Gastrocnemius medialis (tissue), 4 donors: Measurements from ENCODE around the gene GPR137. TPM values are rescaled to one million over a fixed set of nuclear protein-coding genes. Genes with fewer than 3 reads are reported as not detected.

Experiments
- ATAC-seq, 2 donors: fragments of 150-250 bp; one replicate each; pipeline ENCODE4 v1.9.1; 2016
- DNase-seq, 2 donors: peaks; one replicate each; pipeline ENCODE4 v3.0.0-alpha.2; 2019
- H3K27ac ChIP-seq, 4 donors: fragments of 200-600 bp; sonication (generic); 1 replicate in 1 of 4; 2 replicates in 3 of 4; pipeline ENCODE4 v1.5.1; 2016 to 2018; ENCODE audit warnings: mild to moderate bottlenecking in 2 of 4, moderate library complexity in 1 of 4
- H3K27me3 ChIP-seq, 3 donors: fragments of 200-600 bp; sonication (generic) in 2 of 3; 1 replicate in 1 of 3; 2 replicates in 2 of 3; pipeline versions ENCODE4 v1.5.1 to v1.6.0; 2016 to 2019; ENCODE audit warnings: mild to moderate bottlenecking in 1 of 3, moderate library complexity in 1 of 3
- H3K36me3 ChIP-seq, 2 donors: fragments of 200-600 bp; sonication (generic) in 1 of 2; one replicate each; pipeline ENCODE4 v1.5.1; 2017 to 2018
- H3K4me1 ChIP-seq, 2 donors: fragments of 200-600 bp; sonication (generic) in 1 of 2; one replicate each; pipeline ENCODE4 v1.5.1; 2016 to 2017; ENCODE audit warnings: mild to moderate bottlenecking in 2 of 2
- H3K4me3 ChIP-seq, 4 donors: fragments of 200-600 bp; sonication (generic) in 3 of 4; 1 replicate in 1 of 4; 2 replicates in 3 of 4; pipeline ENCODE4 v1.5.1; 2016 to 2019; ENCODE audit warnings: mild to moderate bottlenecking in 2 of 4
- H3K9me3 ChIP-seq, 3 donors: fragments of 200-600 bp; sonication (generic) in 2 of 3; 1 replicate in 1 of 3; 2 replicates in 2 of 3; pipeline ENCODE4 v1.5.1; 2016 to 2019
- POLR2A ChIP-seq, 2 donors: fragments of 450-650 bp; IDR thresholded peaks; one replicate each; pipeline ENCODE4 v1.6.1; 2017; ENCODE audit warnings: antibody characterized with exemption in 2 of 2, mild to moderate bottlenecking in 2 of 2, moderate library complexity in 2 of 2
- in situ Hi-C, 4 donors: fragments of 200-750 bp; cut with MboI; loops; one replicate each; pipeline versions ENCODE4 v1.15.0 to v1.8.0; 2017; ENCODE audit warnings: low sequenced_read_pairs in 4 of 4
- intact Hi-C: fragments of 100-400 bp; cut with DNase I; formaldehyde crosslinking; loops from one replicate; pipeline ENCODE4 v1.15.1; 2023; ENCODE audit warnings: low total_unique reads
- total RNA-seq, 4 donors: library from RNA; depleted of rRNA; stranded (reverse); fragments of >200 nt; gene quantifications; one replicate each; pipeline versions ENCODE4 v1.1.0 to v1.2.3, GENCODE V29; 2016
- TF ChIP-seq, protein P1 (sequence below), 5 experiments: fragments of 450-650 bp in 3 of 5; fragments of 200-600 bp in 2 of 5; sonication (generic) in 2 of 5; IDR thresholded peaks in 4 of 5; conservative IDR thresholded peaks in 1 of 5; 1 replicate in 4 of 5; 2 replicates in 1 of 5; pipeline ENCODE4 v1.5.1; 2016 to 2019; ENCODE audit warnings: antibody characterized with exemption in 5 of 5, mild to moderate bottlenecking in 3 of 5, moderate library complexity in 3 of 5

The GPR137 gene
- total RNA-seq, 4 donors from 2014 or later = 13.8 to 28.9 (median 20.4) TPM

DNA sequence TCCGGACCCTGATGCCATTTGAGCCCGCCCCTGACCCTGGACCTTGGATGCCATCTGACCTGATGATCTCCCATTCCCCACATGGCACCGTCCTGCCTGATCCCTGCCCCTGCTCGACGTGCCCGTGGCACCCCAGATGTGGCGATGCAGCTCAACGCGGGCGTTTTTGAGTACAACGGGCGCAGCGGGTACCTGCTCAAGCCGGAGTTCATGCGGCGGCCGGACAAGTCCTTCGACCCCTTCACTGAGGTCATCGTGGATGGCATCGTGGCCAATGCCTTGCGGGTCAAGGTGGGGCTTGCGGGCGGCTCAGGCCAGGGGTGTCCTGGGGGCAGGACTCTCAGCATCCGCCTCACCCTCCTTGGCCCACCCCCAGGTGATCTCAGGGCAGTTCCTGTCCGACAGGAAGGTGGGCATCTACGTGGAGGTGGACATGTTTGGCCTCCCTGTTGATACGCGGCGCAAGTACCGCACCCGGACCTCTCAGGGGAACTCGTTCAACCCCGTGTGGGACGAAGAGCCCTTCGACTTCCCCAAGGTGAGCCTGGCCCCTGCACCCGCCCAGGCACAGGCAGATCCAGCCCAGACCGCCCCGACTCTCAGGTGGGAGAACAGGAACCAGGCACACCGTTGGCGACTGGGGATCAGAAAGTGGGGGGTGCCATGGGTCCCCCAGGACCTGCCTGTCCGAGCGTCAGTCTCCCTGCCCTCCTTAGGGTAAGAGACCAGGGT lies 23.2 kb upstream of the GPR137 start:
- DNase-seq = no peak
- Histone ChIP-seq H3K4me3 (no peak overlapping the region), H3K27me3 (no peaks in the 10 kb centered on the region), H3K4me1 (no peaks in the 10 kb centered on the region), H3K9me3 (no peaks in the 10 kb centered on the region), H3K27ac (no peak overlapping the region), H3K36me3 (peaks cover 0 to 41% of the 10 kb centered on the region in 2 donors)
- TF ChIP-seq, protein P1, sequence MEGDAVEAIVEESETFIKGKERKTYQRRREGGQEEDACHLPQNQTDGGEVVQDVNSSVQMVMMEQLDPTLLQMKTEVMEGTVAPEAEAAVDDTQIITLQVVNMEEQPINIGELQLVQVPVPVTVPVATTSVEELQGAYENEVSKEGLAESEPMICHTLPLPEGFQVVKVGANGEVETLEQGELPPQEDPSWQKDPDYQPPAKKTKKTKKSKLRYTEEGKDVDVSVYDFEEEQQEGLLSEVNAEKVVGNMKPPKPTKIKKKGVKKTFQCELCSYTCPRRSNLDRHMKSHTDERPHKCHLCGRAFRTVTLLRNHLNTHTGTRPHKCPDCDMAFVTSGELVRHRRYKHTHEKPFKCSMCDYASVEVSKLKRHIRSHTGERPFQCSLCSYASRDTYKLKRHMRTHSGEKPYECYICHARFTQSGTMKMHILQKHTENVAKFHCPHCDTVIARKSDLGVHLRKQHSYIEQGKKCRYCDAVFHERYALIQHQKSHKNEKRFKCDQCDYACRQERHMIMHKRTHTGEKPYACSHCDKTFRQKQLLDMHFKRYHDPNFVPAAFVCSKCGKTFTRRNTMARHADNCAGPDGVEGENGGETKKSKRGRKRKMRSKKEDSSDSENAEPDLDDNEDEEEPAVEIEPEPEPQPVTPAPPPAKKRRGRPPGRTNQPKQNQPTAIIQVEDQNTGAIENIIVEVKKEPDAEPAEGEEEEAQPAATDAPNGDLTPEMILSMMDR (IDR thresholded peaks at IDR 0.05 in 4 of 5, conservative IDR thresholded peaks at IDR 0.05 in 1 of 5) = no peak
- TF ChIP-seq POLR2A (IDR thresholded peaks at IDR 0.05) = no peak
- intact Hi-C loops (no loop called here), in situ Hi-C loops (no loop called here)
- no peak for ATAC-seq

DNA sequence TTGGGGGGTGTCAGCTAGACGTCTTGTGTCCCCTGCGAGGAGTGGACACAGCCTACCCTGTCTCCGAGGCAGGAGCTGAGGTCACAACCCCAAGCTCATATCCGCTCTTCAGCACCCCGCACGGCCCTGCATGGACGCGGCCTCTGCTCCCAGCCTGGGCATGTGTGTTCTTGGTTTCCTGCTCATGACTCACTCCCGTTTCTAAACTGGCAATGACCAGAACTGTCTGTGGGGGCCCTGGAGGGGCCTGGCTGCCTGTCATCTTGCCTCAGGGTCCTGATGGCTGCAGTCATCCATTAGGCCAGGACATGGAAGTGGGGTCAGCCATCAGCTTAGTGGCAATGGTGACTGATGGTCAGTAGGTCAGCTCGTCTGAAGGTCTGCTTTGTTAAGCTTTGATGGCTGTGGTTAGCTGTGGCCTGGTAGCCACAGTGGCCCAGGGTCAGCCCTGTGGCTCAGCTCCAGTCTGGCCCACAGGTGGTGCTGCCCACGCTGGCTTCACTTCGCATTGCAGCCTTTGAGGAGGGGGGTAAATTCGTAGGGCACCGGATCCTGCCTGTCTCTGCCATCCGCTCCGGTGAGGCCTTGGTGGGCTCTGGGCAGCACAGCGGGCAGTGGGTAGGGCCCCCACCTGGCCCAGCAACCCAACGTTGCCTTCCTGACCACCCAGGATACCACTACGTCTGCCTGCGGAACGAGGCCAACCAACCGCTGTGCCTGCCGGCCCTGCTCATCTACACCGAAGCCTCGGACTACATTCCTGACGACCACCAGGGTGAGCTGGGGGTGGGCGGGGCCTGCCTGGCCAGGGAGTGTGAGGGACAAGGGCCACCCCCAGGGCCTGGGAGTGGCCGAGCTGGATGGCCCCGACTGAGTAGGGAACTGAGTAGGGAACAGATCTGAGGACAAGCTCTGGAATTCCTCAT lies 22.4 kb upstream of the GPR137 start:
- in situ Hi-C loops (no loop called here), intact Hi-C loops (no loop called here)
- peaks cover 0 to 37% of the 10 kb centered on the region in 2 donors for H3K36me3 ChIP-seq
- no peaks in the 10 kb centered on the region for H3K27me3 ChIP-seq
- H3K27ac ChIP-seq = no peak overlapping the region
- TF ChIP-seq POLR2A (IDR thresholded peaks at IDR 0.05) = no peak
- TF ChIP-seq, protein P1 (IDR thresholded peaks at IDR 0.05 in 4 of 5, conservative IDR thresholded peaks at IDR 0.05 in 1 of 5) = no peak
- no peak for DNase-seq
- no peak for ATAC-seq
- H3K9me3 ChIP-seq = no peaks in the 10 kb centered on the region
- H3K4me1 ChIP-seq = peaks cover 7% of the 10 kb centered on the region in 2 donors
- H3K4me3 ChIP-seq = no peak overlapping the region

DNA sequence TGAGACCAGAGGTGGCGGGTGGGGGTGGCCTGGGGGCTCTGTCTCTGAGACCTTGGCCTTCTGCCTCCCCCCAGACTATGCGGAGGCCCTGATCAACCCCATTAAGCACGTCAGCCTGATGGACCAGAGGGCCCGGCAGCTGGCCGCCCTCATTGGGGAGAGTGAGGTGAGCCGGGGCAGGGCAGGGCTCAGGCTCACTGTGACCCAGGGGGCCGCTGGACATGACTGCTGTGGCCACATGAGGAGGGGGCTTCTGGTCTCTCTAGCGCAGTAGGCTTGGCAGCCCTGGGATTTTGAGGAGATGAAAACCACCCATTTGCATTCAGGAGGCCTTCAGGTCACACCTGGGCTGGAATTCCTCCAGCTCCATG lies 21.7 kb upstream of the GPR137 start:
- H3K4me3 ChIP-seq = no peak overlapping the region
- no peak for TF ChIP-seq POLR2A (IDR thresholded peaks at IDR 0.05)
- TF ChIP-seq, protein P1 (IDR thresholded peaks at IDR 0.05 in 4 of 5, conservative IDR thresholded peaks at IDR 0.05 in 1 of 5) = no peak
- H3K27me3 ChIP-seq = no peaks in the 10 kb centered on the region
- peaks cover 14% of the 10 kb centered on the region in 2 donors for H3K4me1 ChIP-seq
- no peak for DNase-seq
- ATAC-seq = no peak
- H3K27ac ChIP-seq = no peak overlapping the region
- intact Hi-C loops (no loop called here), in situ Hi-C loops (no loop called here)
- no peaks in the 10 kb centered on the region for H3K9me3 ChIP-seq
- H3K36me3 ChIP-seq = peaks cover 0 to 30% of the 10 kb centered on the region in 2 donors

DNA sequence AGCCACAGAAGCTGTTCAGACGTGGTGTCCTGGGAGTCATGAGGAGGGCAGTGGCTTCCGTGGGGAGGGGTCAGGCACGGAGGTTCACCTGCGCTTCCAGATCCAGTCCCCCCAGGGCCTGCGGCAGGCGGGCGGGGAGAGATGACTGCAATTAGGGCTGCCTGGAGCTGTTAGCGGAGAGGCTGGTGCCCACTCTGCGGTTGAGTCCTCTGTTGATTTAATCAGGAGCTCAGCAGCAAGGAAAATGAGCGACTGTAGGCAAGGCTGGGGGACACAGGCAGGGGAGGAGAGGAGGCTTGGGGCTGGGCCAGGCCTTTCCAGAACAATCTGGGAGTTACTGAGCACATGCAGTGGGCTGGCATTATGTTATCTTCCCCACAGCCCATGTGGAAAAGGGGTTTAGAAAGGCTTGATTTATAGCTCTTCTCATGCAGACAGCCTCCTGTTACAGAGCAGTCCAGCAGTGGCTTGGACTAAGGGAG lies 21.2 kb upstream of the GPR137 start:
- Histone ChIP-seq H3K9me3 (no peaks in the 10 kb centered on the region), H3K4me1 (peaks cover 14 to 16% of the 10 kb centered on the region in 2 donors), H3K27ac (no peak overlapping the region), H3K36me3 (peaks cover 0 to 25% of the 10 kb centered on the region in 2 donors), H3K4me3 (no peak overlapping the region), H3K27me3 (no peaks in the 10 kb centered on the region)
- TF ChIP-seq POLR2A (IDR thresholded peaks at IDR 0.05) = no peak
- TF ChIP-seq, protein P1 (IDR thresholded peaks at IDR 0.05 in 4 of 5, conservative IDR thresholded peaks at IDR 0.05 in 1 of 5) = no peak
- ATAC-seq (no peak), DNase-seq (no peak)
- in situ Hi-C loops = no loop called here
- intact Hi-C loops = no loop called here
